GM21423 (cell line): ENCODE data around the gene ARHGDIG.

ENCODE experiments used
- ATAC-seq: cut with Tn5 transposase; IDR thresholded peaks from one replicate; pipeline ENCODE4 v1.9.1; 2021; ENCODE audit warnings: mild to moderate bottlenecking, moderate library complexity; ENCODE audit not compliant: unreplicated experiment

The ARHGDIG gene

GRCh38 chr16:293043-293775 is 12.8 kb downstream of the ARHGDIG start:
- ATAC-seq, result no peak

- ATAC-seq, result no peak
Observed at GRCh38 chr16:296276-296675, 15.9 kb downstream of the ARHGDIG start.

- ATAC-seq, result no peak
Observed at GRCh38 chr16:296806-297510, 16.6 kb downstream of the ARHGDIG start.

GRCh38 chr16:297832-298231 is 17.4 kb downstream of the ARHGDIG start:
- no peak for ATAC-seq

- ATAC-seq, result no peak
Observed at GRCh38 chr16:301235-301634, 20.8 kb downstream of the ARHGDIG start.

- ATAC-seq, result no peak
Observed at GRCh38 chr16:301950-302349, 21.6 kb downstream of the ARHGDIG start.

- no peak for ATAC-seq
Observed at GRCh38 chr16:303760-304505, 23.5 kb downstream of the ARHGDIG start.

GRCh38 chr16:305916-306626 is 25.7 kb downstream of the ARHGDIG start:
- ATAC-seq, result no peak

- ATAC-seq, result no peak
Observed at GRCh38 chr16:306911-307370, 26.6 kb downstream of the ARHGDIG start.

- ATAC-seq, result no peak
Observed at GRCh38 chr16:307691-308312, 27.4 kb downstream of the ARHGDIG start.

- no peak for ATAC-seq
Observed at GRCh38 chr16:309476-309875, 29.1 kb downstream of the ARHGDIG start.

GRCh38 chr16:311725-312124 is 31.3 kb downstream of the ARHGDIG start:
- no peak for ATAC-seq

GRCh38 chr16:314351-314750 is 34.0 kb downstream of the ARHGDIG start:
- no peak for ATAC-seq

GRCh38 chr16:314795-315299 is 34.5 kb downstream of the ARHGDIG start:
- no peak for ATAC-seq

- no peak for ATAC-seq
Observed at GRCh38 chr16:316741-317464, 36.5 kb downstream of the ARHGDIG start.

GRCh38 chr16:317583-317982 is 37.2 kb downstream of the ARHGDIG start:
- no peak for ATAC-seq

GRCh38 chr16:318628-319027 is 38.2 kb downstream of the ARHGDIG start:
- ATAC-seq, result no peak

- ATAC-seq, result no peak
Observed at GRCh38 chr16:320206-320605, 39.8 kb downstream of the ARHGDIG start.

GRCh38 chr16:321532-321931 is 41.1 kb downstream of the ARHGDIG start:
- ATAC-seq, result no peak
